ENCODE measurements around the gene ZNF10. TPM values are rescaled to one million over a fixed set of nuclear protein-coding genes. Genes with fewer than 3 reads are reported as not detected.

The ZNF10 gene
- total RNA-seq, 2 experiments from 2014 or later: 7.1 to 8.0 TPM

- intact Hi-C loops (cut with micrococcal nuclease; ENCODE audit: unreplicated experiment): no loop called here
- H3K27ac ChIP-seq (ENCODE audit: low read depth, low read length, poor library complexity, severe bottlenecking): no peak overlapping the region
- no peak overlapping the region for H3K4me3 ChIP-seq (ENCODE audit: low read depth, low read length, poor library complexity, severe bottlenecking)
- POLR2A ChIA-PET: interaction anchor here (0.8 kb wide), 1 partner anchor 16 kb away, joined by 3 read pairs; no protein-coding TSS in a partner anchor
- no peaks in the 10 kb centered on the region for H4K20me1 ChIP-seq (ENCODE audit: insufficient read depth, low read length)
- no peak overlapping the region for H2AFZ ChIP-seq (ENCODE audit: low read length)
- H3K36me3 ChIP-seq (ENCODE audit: insufficient read depth, low read length): peaks cover 46% of the 10 kb centered on the region
- no TSS peak for BruUV-seq (replicated peaks)
- no peaks in the 10 kb centered on the region for H3K79me2 ChIP-seq (ENCODE audit: insufficient read depth, low read depth, low read length)
- peaks cover 71% of the 10 kb centered on the region for H3K9me3 ChIP-seq (ENCODE audit: low read length)
- TF ChIP-seq CTCF (conservative IDR thresholded peaks at IDR 0.05; ENCODE audit: low read length): no peak
- no peak for TF ChIP-seq EZH2phosphoT487 (IDR thresholded peaks at IDR 0.05; ENCODE audit: borderline replicate concordance, low read depth, low read length)
- no peak overlapping the region for H3K4me2 ChIP-seq (ENCODE audit: low read length)
- no peaks in the 10 kb centered on the region for H3K4me1 ChIP-seq (ENCODE audit: insufficient read depth, low read length, poor library complexity, severe bottlenecking)
- DNase-seq (ENCODE audit: low spot score): peak; percentile 15
- CTCF ChIA-PET (ENCODE audit: unreplicated experiment): no interaction called here
- no peaks in the 10 kb centered on the region for H3K9me2 ChIP-seq (ENCODE audit: insufficient read depth, low read length)
Observed at GRCh38 chr12:133203344-133204263, 73.2 kb downstream of the ZNF10 start.

- H3K9me3 ChIP-seq (ENCODE audit: low read length): peaks cover 71% of the 10 kb centered on the region
- no peak for TF ChIP-seq EZH2phosphoT487 (IDR thresholded peaks at IDR 0.05; ENCODE audit: borderline replicate concordance, low read depth, low read length)
- TF ChIP-seq CTCF (conservative IDR thresholded peaks at IDR 0.05; ENCODE audit: low read length): no peak
- H3K36me3 ChIP-seq (ENCODE audit: insufficient read depth, low read length): peaks cover 46% of the 10 kb centered on the region
- H4K20me1 ChIP-seq (ENCODE audit: insufficient read depth, low read length): no peaks in the 10 kb centered on the region
- no peaks in the 10 kb centered on the region for H3K9me2 ChIP-seq (ENCODE audit: insufficient read depth, low read length)
- ChIA-PET POLR2A (no interaction called here), CTCF (ENCODE audit: unreplicated experiment) (no interaction called here)
- no peaks in the 10 kb centered on the region for H3K79me2 ChIP-seq (ENCODE audit: insufficient read depth, low read depth, low read length)
- intact Hi-C loops (cut with micrococcal nuclease; ENCODE audit: unreplicated experiment): no loop called here
- no peaks in the 10 kb centered on the region for H3K4me1 ChIP-seq (ENCODE audit: insufficient read depth, low read length, poor library complexity, severe bottlenecking)
- H2AFZ ChIP-seq (ENCODE audit: low read length): no peak overlapping the region
- H3K4me3 ChIP-seq (ENCODE audit: low read depth, low read length, poor library complexity, severe bottlenecking): no peak overlapping the region
- no peak overlapping the region for H3K27ac ChIP-seq (ENCODE audit: low read depth, low read length, poor library complexity, severe bottlenecking)
- DNase-seq (ENCODE audit: low spot score): no peak
- no TSS peak for BruUV-seq (replicated peaks)
- no peak overlapping the region for H3K4me2 ChIP-seq (ENCODE audit: low read length)
Observed at GRCh38 chr12:133204264-133204603, 73.8 kb downstream of the ZNF10 start.

- H3K27ac ChIP-seq (ENCODE audit: low read depth, low read length, poor library complexity, severe bottlenecking): no peak overlapping the region
- no peaks in the 10 kb centered on the region for H3K79me2 ChIP-seq (ENCODE audit: insufficient read depth, low read depth, low read length)
- no peak for DNase-seq (ENCODE audit: low spot score)
- peaks cover 34% of the 10 kb centered on the region for H3K36me3 ChIP-seq (ENCODE audit: insufficient read depth, low read length)
- H4K20me1 ChIP-seq (ENCODE audit: insufficient read depth, low read length): no peaks in the 10 kb centered on the region
- intact Hi-C loops (cut with micrococcal nuclease; ENCODE audit: unreplicated experiment): no loop called here
- ChIA-PET POLR2A (no interaction called here), CTCF (ENCODE audit: unreplicated experiment) (no interaction called here)
- BruUV-seq (replicated peaks): no TSS peak
- H3K9me3 ChIP-seq (ENCODE audit: low read length): peaks cover 64% of the 10 kb centered on the region
- no peaks in the 10 kb centered on the region for H3K4me1 ChIP-seq (ENCODE audit: insufficient read depth, low read length, poor library complexity, severe bottlenecking)
- H3K9me2 ChIP-seq (ENCODE audit: insufficient read depth, low read length): no peaks in the 10 kb centered on the region
- no peak overlapping the region for H3K4me2 ChIP-seq (ENCODE audit: low read length)
- H2AFZ ChIP-seq (ENCODE audit: low read length): no peak overlapping the region
- TF ChIP-seq CTCF (conservative IDR thresholded peaks at IDR 0.05; ENCODE audit: low read length) (no peak), EZH2phosphoT487 (IDR thresholded peaks at IDR 0.05; ENCODE audit: borderline replicate concordance, low read depth, low read length) (no peak)
- H3K4me3 ChIP-seq (ENCODE audit: low read depth, low read length, poor library complexity, severe bottlenecking): no peak overlapping the region
Observed at GRCh38 chr12:133206390-133206789, 76.0 kb downstream of the ZNF10 start.
